ENCODE results near the gene AARSD1. TPM values are rescaled to one million over a fixed set of nuclear protein-coding genes. Genes with fewer than 3 reads are reported as not detected.

Gene AARSD1
- total and polyA plus RNA-seq, 4 donors = 27.6 to 57.0 (median 37.1) TPM

DNA sequence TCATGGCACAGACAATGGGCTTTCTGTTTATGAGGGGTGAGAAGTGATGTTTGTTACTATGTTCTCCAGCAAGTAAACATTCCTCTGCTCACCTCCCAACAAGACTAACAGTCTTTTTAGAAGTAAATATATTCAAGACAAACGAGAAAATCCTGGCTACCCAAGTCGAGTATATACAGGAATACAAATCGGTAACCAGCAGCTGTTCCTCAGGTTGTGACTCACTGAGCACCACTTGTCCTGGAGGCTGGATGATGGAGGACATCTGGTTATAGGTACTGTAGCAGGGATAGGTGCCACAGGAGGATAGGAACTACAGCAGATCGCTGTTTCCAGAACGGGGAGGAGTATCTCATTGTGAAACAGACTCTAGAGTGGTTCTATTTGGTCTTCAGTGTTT, 28.6 kb upstream of the AARSD1 start:
- Histone ChIP-seq H3K4me3 (no peak overlapping the region), H3K27me3 (ENCODE audit: control insufficient read depth in 3 of 3, insufficient read depth in 3 of 3, low read length in 2 of 3) (no peaks in the 10 kb centered on the region), H3K4me1 (ENCODE audit: control insufficient read depth in 5 of 5, insufficient read depth in 5 of 5, low read length in 5 of 5) (peaks cover 0 to 8% (median 0%) of the 10 kb centered on the region in 5 donors), H3K9me3 (ENCODE audit: control insufficient read depth in 4 of 4, insufficient read depth in 3 of 4, low read length in 3 of 4) (no peaks in the 10 kb centered on the region), H3K36me3 (ENCODE audit: control insufficient read depth in 4 of 4, insufficient read depth in 4 of 4, low read length in 4 of 4) (peaks cover 14 to 26% (median 18%) of the 10 kb centered on the region in 4 donors), H3K9ac (ENCODE audit: insufficient read depth in 1 of 2, low read length in 2 of 2) (no peak overlapping the region), H3K27ac (ENCODE audit: low read depth in 1 of 2, low read length in 1 of 2) (no peak overlapping the region)
- WGBS, 2 donors = 83 to 91% methylated on average over 5 of the region's 5 CpGs
- DNase-seq = no peak
- no peak for ATAC-seq (ENCODE audit: insufficient read depth, low FRiP score)
- TF ChIP-seq, protein P1, sequence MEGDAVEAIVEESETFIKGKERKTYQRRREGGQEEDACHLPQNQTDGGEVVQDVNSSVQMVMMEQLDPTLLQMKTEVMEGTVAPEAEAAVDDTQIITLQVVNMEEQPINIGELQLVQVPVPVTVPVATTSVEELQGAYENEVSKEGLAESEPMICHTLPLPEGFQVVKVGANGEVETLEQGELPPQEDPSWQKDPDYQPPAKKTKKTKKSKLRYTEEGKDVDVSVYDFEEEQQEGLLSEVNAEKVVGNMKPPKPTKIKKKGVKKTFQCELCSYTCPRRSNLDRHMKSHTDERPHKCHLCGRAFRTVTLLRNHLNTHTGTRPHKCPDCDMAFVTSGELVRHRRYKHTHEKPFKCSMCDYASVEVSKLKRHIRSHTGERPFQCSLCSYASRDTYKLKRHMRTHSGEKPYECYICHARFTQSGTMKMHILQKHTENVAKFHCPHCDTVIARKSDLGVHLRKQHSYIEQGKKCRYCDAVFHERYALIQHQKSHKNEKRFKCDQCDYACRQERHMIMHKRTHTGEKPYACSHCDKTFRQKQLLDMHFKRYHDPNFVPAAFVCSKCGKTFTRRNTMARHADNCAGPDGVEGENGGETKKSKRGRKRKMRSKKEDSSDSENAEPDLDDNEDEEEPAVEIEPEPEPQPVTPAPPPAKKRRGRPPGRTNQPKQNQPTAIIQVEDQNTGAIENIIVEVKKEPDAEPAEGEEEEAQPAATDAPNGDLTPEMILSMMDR (IDR thresholded peaks at IDR 0.05; ENCODE audit: control extremely low read depth, extremely low read depth) = no peak

DNA sequence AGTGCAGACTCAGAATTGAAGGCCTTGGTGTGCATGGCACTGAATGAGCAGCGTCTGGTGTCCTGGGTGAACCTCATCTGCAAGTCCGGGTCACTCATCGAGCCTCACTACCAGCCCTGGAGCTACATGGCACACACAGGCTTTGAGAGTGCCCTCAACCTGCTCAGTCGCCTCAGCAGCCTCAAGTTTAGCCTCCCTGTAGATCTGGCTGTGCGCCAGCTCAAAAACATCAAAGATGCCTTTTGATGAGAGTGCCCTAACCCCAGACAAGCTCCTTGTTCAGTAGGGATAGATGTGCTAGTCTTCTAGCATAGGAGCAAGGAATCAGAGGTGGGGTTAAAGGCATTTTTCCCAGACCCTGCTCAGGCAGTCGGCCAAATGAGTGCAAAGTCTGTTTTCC, 27.2 kb upstream of the AARSD1 start:
- Histone ChIP-seq H3K9ac (ENCODE audit: insufficient read depth in 1 of 2, low read length in 2 of 2) (no peak overlapping the region), H3K27ac (ENCODE audit: low read depth in 1 of 2, low read length in 1 of 2) (no peak overlapping the region), H3K27me3 (ENCODE audit: control insufficient read depth in 3 of 3, insufficient read depth in 3 of 3, low read length in 2 of 3) (no peaks in the 10 kb centered on the region), H3K9me3 (ENCODE audit: control insufficient read depth in 4 of 4, insufficient read depth in 3 of 4, low read length in 3 of 4) (no peaks in the 10 kb centered on the region), H3K4me3 (no peak overlapping the region), H3K36me3 (ENCODE audit: control insufficient read depth in 4 of 4, insufficient read depth in 4 of 4, low read length in 4 of 4) (peaks cover 22 to 35% (median 27%) of the 10 kb centered on the region in 4 donors), H3K4me1 (ENCODE audit: control insufficient read depth in 5 of 5, insufficient read depth in 5 of 5, low read length in 5 of 5) (no peaks in the 10 kb centered on the region)
- 94 to 95% methylated on average over 6 of the region's 6 CpGs for WGBS, 2 donors
- TF ChIP-seq, protein P1 (IDR thresholded peaks at IDR 0.05; ENCODE audit: control extremely low read depth, extremely low read depth) = no peak
- ATAC-seq (ENCODE audit: insufficient read depth, low FRiP score) (no peak), DNase-seq (no peak)

- no peaks in the 10 kb centered on the region for H3K9me3 ChIP-seq (ENCODE audit: control insufficient read depth in 4 of 4, insufficient read depth in 3 of 4, low read length in 3 of 4)
- no peak for DNase-seq
- TF ChIP-seq, protein P1 (IDR thresholded peaks at IDR 0.05; ENCODE audit: control extremely low read depth, extremely low read depth) = no peak
- no peaks in the 10 kb centered on the region for H3K27me3 ChIP-seq (ENCODE audit: control insufficient read depth in 3 of 3, insufficient read depth in 3 of 3, low read length in 2 of 3)
- no peaks in the 10 kb centered on the region for H3K4me1 ChIP-seq (ENCODE audit: control insufficient read depth in 5 of 5, insufficient read depth in 5 of 5, low read length in 5 of 5)
- 87 to 88% methylated on average over 6 of the region's 6 CpGs for WGBS, 2 donors
- no peak overlapping the region for H3K4me3 ChIP-seq
- H3K36me3 ChIP-seq (ENCODE audit: control insufficient read depth in 4 of 4, insufficient read depth in 4 of 4, low read length in 4 of 4) = peaks cover 22 to 38% (median 30%) of the 10 kb centered on the region in 4 donors
- no peak overlapping the region for H3K9ac ChIP-seq (ENCODE audit: insufficient read depth in 1 of 2, low read length in 2 of 2)
- H3K27ac ChIP-seq (ENCODE audit: low read depth in 1 of 2, low read length in 1 of 2) = no peak overlapping the region
- no peak for ATAC-seq (ENCODE audit: insufficient read depth, low FRiP score)
Observed at GRCh38 chr17:42989726-42990652, 25.7 kb upstream of the AARSD1 start.

All from lung (tissue), 12 donors.